ENCODE measurements around the gene SHB.
A peak's percentile ranks its signal among the peaks of the same experiment; 100 is the strongest.
"Not testable (repeated sequence)": the region's sequence is repeated elsewhere in the genome, so short reads cannot be mapped to it uniquely, and the experiment has no call there.

SHB gene

GRCh38 chr9:37978481-37978864 lies 90.6 kb downstream of the SHB start:
- FAIRE-seq (no peak), DNase-seq (ENCODE audit: extremely low spot score, insufficient read length, low read depth) (no peak)

GRCh38 chr9:37977851-37978480 lies 91.1 kb downstream of the SHB start:
- FAIRE-seq (no peak), DNase-seq (ENCODE audit: extremely low spot score, insufficient read length, low read depth) (no peak)

- no peak for FAIRE-seq
- DNase-seq (ENCODE audit: extremely low spot score, insufficient read length, low read depth), result no peak
Measured at GRCh38 chr9:37976714-37977477, 92.1 kb downstream of the SHB start.

- FAIRE-seq, result no peak
- DNase-seq (ENCODE audit: extremely low spot score, insufficient read length, low read depth), result no peak
Measured at GRCh38 chr9:37975639-37976038, 93.4 kb downstream of the SHB start.

- DNase-seq (ENCODE audit: extremely low spot score, insufficient read length, low read depth) (no peak), FAIRE-seq (no peak)
Measured at GRCh38 chr9:37974506-37975173, 94.4 kb downstream of the SHB start.

- DNase-seq (ENCODE audit: extremely low spot score, insufficient read length, low read depth) (no peak), FAIRE-seq (no peak)
Measured at GRCh38 chr9:37972351-37972848, 96.6 kb downstream of the SHB start.

GRCh38 chr9:37971691-37972090 lies 97.3 kb downstream of the SHB start:
- FAIRE-seq (peak; percentile 12), DNase-seq (ENCODE audit: extremely low spot score, insufficient read length, low read depth) (no peak)

- FAIRE-seq, result no peak
- no peak for DNase-seq (ENCODE audit: extremely low spot score, insufficient read length, low read depth)
Measured at GRCh38 chr9:37971108-37971459, 97.9 kb downstream of the SHB start.

- FAIRE-seq, result no peak
Measured at GRCh38 chr9:37970301-37971107, 98.5 kb downstream of the SHB start.

GRCh38 chr9:37969558-37970300 lies 99.3 kb downstream of the SHB start:
- DNase-seq (ENCODE audit: extremely low spot score, insufficient read length, low read depth) (no peak), FAIRE-seq (no peak)

More at GRCh38 chr9:37970301-37971107, 98.5 kb downstream of the SHB start:
- no peak for DNase-seq (ENCODE audit: extremely low spot score, insufficient read length, low read depth)

- DNase-seq (ENCODE audit: extremely low spot score, insufficient read length, low read depth) (no peak), FAIRE-seq (no peak)
Measured at GRCh38 chr9:37969130-37969529, 99.9 kb downstream of the SHB start.

- DNase-seq (ENCODE audit: extremely low spot score, insufficient read length, low read depth), result no peak
- FAIRE-seq, result no peak
Measured at GRCh38 chr9:37968228-37968701, 100.8 kb downstream of the SHB start.

GRCh38 chr9:37967761-37968080 lies 101.3 kb downstream of the SHB start:
- no peak for DNase-seq (ENCODE audit: extremely low spot score, insufficient read length, low read depth)
- FAIRE-seq, result no peak

GRCh38 chr9:37967014-37967760 lies 101.8 kb downstream of the SHB start:
- DNase-seq (ENCODE audit: extremely low spot score, insufficient read length, low read depth) (no peak), FAIRE-seq (no peak)

- DNase-seq (ENCODE audit: extremely low spot score, insufficient read length, low read depth) (peak; percentile 36), FAIRE-seq (peak; percentile 69)
Measured at GRCh38 chr9:37966412-37967013, 102.5 kb downstream of the SHB start.

- FAIRE-seq, result peak; percentile 91
- not testable (repeated sequence) for DNase-seq (ENCODE audit: extremely low spot score, insufficient read length, low read depth)
Measured at GRCh38 chr9:37965676-37966345, 103.2 kb downstream of the SHB start.

- DNase-seq (ENCODE audit: extremely low spot score, insufficient read length, low read depth), result no peak
- no peak for FAIRE-seq
Measured at GRCh38 chr9:37965116-37965515, 103.9 kb downstream of the SHB start.

- FAIRE-seq, result no peak
- no peak for DNase-seq (ENCODE audit: extremely low spot score, insufficient read length, low read depth)
Measured at GRCh38 chr9:37964740-37965081, 104.3 kb downstream of the SHB start.

All from GM18507 (cell line).